BJ (cell line): ENCODE measurements around the gene S100A5. TPM values are rescaled to one million over a fixed set of nuclear protein-coding genes. Genes with fewer than 3 reads are reported as not detected.

Experiments
- CTCF ChIA-PET: fragments of 350-600 bp; formaldehyde crosslinking; extraction: SDS; loops from one replicate; lab custom pipeline; 2021; ENCODE audit warnings: antibody characterized with exemption, inconsistent platforms; lab: Yijun Ruan, JAX
- POLR2A ChIA-PET: fragments of 300-600 bp; sonication (Branson Sonifier 250); formaldehyde crosslinking; extraction: SDS; loops from one replicate; lab custom pipeline; 2021; ENCODE audit warnings: antibody characterized with exemption; lab: Charles Lee
- DNase-seq: peaks from one replicate; pipeline ENCODE4 v3.0.0-alpha.2; 2011; ENCODE audit warnings: low read depth
- H3K27me3 ChIP-seq: 2 replicates; pipeline ENCODE4 v1.6.0; 2011; ENCODE audit warnings: low read length; ENCODE audit not compliant: control insufficient read depth, insufficient read depth
- H3K36me3 ChIP-seq: 2 replicates; pipeline ENCODE4 v1.5.1; 2011; ENCODE audit warnings: low read length; ENCODE audit not compliant: control insufficient read depth, insufficient read depth
- H3K4me3 ChIP-seq: 2 replicates; pipeline ENCODE4 v1.5.1; 2011; ENCODE audit warnings: low read depth, mild to moderate bottlenecking, control low read depth, low read length
- polyA plus RNA-seq: library from polyadenylated mRNA; depleted of rRNA; stranded (reverse); fragments of >200 nt; gene quantifications from 2 replicates; pipeline ENCODE4 v1.2.3, GENCODE V29; 2011
- TF ChIP-seq, protein P1 (sequence below): IDR thresholded peaks from 2 replicates; pipeline ENCODE4 v1.5.1; 2011; ENCODE audit warnings: low read depth, mild to moderate bottlenecking, control low read depth, inconsistent platforms, low read length, moderate library complexity; ENCODE audit not compliant: insufficient read depth

Gene S100A5
- polyA plus RNA-seq, 1 experiment: 0.28 TPM

DNA sequence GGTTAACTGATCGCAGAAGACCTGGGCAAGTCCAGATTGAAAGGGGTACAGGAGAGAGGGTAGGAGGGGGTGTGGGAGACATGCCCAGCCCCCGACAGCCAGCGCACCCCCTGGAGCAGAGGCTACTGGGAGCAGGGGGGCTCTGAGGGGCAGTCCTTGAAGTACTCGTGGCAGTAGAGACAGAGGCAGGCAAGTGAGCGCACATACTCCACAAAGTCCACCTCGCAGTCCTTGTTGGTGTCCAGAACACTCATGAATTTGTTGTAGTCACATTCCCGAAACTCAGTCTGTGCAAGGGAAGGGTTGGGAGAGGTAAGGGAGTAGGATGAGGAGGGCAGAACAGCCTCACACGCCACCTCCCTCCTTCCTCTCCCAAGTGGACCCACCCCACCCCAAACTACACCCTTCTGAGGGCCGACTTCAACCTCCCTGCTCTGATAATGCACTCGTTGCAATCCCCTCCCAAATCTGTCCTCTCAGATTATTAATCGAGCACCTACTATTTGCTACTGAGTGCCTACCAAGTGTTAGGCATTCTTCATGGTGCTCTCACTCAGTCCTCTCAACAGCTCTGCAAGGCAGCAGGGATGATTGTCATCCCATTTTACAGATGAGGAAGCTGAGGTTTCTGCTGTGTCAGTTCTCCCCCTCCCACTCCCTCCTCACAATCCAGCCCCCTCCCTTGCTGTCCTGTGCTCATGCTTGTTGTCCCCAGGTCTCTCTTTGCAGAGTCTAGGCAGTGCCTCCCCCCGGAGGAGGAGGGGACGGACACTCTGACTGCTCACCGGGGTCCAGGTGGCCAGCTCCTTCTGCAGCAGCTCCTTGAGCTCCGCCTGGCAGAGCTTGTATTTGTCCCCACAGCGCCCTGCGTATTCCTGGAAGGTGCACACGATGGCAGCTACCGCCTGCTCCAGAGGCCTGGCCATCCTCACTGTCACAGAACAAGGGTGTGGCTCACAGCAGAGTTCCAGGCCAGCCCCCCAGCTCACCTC is 7.1 kb upstream of the S100A5 start:
- DNase-seq: no peak
- ChIA-PET CTCF (interaction anchor here (1.0 to 5.2 kb wide), 4 partner anchors 14 to 24 kb away, joined by 3 to 39 read pairs (median 4); partner anchors contain the start of gene S100A6), POLR2A (no interaction called here)
- TF ChIP-seq, protein P1, sequence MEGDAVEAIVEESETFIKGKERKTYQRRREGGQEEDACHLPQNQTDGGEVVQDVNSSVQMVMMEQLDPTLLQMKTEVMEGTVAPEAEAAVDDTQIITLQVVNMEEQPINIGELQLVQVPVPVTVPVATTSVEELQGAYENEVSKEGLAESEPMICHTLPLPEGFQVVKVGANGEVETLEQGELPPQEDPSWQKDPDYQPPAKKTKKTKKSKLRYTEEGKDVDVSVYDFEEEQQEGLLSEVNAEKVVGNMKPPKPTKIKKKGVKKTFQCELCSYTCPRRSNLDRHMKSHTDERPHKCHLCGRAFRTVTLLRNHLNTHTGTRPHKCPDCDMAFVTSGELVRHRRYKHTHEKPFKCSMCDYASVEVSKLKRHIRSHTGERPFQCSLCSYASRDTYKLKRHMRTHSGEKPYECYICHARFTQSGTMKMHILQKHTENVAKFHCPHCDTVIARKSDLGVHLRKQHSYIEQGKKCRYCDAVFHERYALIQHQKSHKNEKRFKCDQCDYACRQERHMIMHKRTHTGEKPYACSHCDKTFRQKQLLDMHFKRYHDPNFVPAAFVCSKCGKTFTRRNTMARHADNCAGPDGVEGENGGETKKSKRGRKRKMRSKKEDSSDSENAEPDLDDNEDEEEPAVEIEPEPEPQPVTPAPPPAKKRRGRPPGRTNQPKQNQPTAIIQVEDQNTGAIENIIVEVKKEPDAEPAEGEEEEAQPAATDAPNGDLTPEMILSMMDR: no peak
- no peaks in the 10 kb centered on the region for H3K36me3 ChIP-seq
- no peaks in the 10 kb centered on the region for H3K27me3 ChIP-seq
- H3K4me3 ChIP-seq: no peak overlapping the region

DNA sequence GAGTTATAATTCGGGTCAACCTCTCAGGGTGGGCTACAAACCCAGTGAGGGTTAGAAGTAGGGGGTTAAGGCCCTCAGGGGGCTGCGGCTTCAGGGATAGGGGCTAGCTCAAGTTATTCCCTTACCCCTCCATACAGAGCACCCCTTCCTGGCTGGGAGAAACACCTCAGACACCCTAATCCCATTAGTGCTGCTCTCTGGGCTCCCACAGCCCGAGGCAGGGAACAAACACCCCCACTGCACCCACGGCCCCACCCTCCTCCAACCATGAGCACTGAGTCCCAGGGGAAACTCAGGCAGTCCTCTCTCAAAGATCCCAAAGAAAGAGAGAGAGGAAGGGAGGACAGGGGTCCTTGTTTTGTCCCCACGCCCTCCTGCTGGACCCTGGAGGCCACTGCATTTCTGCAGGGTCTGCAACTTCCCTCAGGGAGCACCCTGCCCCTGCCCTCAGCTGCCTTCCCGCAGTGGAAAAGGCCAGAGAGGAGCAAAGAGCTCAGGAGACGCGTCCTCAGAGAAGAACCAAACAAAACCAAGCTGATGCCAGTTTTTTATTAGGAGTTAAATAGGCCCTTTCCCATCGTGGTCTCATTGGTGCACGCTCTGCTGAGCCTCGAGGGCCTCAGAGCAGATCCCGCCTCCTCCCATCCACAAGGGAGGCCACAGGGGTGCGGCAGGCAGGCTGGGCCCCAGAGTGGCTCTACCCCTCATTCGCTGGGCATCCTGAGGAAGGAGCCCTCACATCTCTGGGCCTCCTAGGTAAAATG is 6.2 kb upstream of the S100A5 start:
- Histone ChIP-seq H3K36me3 (no peaks in the 10 kb centered on the region), H3K27me3 (no peaks in the 10 kb centered on the region), H3K4me3 (peak overlapping the region; percentile 44)
- ChIA-PET CTCF (interaction anchor here (0.6 to 1.1 kb wide), 4 partner anchors 14 to 40 kb away, joined by 3 to 6 read pairs (median 3); no protein-coding TSS in a partner anchor), POLR2A (interaction anchor here (3.9 kb wide), 1 partner anchor 13 kb away, joined by 36 read pairs; the partner anchor contains the start of gene S100A6)
- DNase-seq: no peak
- TF ChIP-seq, protein P1: 0 out of 2 replicates have a peak, but pooled peaks have one; percentile 7

DNA sequence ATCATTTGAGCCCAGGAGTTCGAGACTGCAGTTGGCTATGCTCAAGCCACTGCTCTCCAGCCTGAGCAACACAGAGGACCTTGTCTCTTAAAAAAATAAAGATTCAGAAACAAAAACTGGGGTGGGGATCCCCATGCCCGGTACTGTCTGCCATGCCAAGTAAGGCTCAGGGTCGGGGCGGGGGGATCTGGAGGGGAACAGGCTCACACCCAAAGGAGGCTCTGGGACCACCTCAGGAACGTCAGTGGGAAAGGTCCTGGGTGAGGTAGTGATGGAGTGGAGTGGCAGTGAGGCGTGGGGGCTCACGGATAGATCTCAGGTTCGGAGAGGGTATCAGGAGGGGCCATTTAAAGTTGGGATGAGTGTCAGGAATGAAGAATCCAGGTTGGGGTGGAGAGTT is 5.6 kb upstream of the S100A5 start:
- H3K27me3 ChIP-seq: no peaks in the 10 kb centered on the region
- no peaks in the 10 kb centered on the region for H3K36me3 ChIP-seq
- no peak for DNase-seq
- ChIA-PET POLR2A (interaction anchor here (3.9 kb wide), 1 partner anchor 12 kb away, joined by 36 read pairs; the partner anchor contains the start of gene S100A6), CTCF (interaction anchor here (1.1 kb wide), 1 partner anchor 36 kb away, joined by 3 read pairs; no protein-coding TSS in a partner anchor)
- TF ChIP-seq, protein P1: no peak
- H3K4me3 ChIP-seq: peak overlapping the region; percentile 44

DNA sequence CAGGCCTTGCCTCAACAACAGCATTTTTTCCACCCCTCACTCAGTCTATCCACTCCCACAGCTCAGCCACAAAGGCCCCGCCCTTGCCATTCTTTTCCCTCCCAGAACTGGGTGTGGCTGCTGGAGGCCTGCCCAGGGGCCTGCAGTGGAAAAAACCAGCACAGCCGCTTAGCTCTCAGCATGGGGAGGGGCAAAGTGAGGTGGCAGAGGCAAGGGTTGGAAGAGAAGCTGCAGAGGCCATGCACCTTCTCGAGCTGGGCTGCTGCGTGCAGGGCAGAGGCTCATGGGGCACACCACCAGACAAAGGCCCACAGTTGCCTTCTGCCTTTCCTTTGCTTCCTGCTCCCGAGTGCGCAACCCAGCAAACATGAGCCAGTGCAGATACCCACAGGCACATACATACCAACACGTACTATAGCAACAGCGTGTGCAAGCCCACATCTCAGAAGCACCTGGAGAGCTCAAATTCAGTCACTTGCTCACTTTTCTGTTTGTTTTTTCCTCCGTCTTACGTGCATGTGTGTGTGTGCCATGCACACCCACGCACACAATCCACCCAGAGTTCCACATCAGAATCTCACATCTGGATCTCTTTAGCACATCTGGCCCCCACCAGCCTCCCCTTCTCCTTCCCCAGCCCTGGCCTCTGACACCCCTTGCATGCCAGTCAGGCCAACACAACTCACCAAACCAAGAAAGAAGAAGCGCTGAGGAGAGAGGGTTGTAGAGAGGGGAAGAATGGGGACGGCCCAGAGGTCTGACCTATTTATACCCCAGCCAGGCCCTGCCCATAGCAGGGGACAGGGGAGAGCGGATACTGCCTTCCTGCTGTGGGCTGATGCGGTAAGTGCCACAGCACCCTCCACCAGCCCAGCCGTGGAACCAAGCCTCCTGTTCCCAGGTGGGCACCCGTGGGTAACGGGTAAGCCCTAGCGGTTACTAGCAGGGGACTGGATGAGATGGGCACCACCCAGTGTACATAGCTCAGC is 4.6 kb upstream of the S100A5 start, which contains the start of gene S100A4:
Gene S100A4 (minus strand): TSS at position 740 of the 989 bp plus-strand sequence. CDS start 1,012 bp downstream, outside the sequence.
- TF ChIP-seq, protein P1: 0 out of 2 replicates have a peak, but pooled peaks have one; percentile 3
- H3K27me3 ChIP-seq: no peaks in the 10 kb centered on the region
- no peaks in the 10 kb centered on the region for H3K36me3 ChIP-seq
- ChIA-PET CTCF (interaction anchor here (0.7 to 5.4 kb wide), 10 partner anchors 9 to 82 kb away, joined by 3 to 31 read pairs (median 4); partner anchors contain the start of genes S100A13 and S100A6), POLR2A (interaction anchor here (0.7 to 3.9 kb wide), 5 partner anchors 11 to 195 kb away, joined by 3 to 36 read pairs (median 4); partner anchors contain the start of gene S100A6)
- DNase-seq: peak; percentile 86
- peak within 1 kb of the TSS; percentile 44 for H3K4me3 ChIP-seq
